ENCODE data around the gene SKAP1. TPM values are rescaled to one million over a fixed set of nuclear protein-coding genes. Genes with fewer than 3 reads are reported as not detected.

SKAP1 gene
- total and polyA plus RNA-seq, 5 donors = 0.38 to 0.77 (median 0.54) TPM; not detected in 1

DNA sequence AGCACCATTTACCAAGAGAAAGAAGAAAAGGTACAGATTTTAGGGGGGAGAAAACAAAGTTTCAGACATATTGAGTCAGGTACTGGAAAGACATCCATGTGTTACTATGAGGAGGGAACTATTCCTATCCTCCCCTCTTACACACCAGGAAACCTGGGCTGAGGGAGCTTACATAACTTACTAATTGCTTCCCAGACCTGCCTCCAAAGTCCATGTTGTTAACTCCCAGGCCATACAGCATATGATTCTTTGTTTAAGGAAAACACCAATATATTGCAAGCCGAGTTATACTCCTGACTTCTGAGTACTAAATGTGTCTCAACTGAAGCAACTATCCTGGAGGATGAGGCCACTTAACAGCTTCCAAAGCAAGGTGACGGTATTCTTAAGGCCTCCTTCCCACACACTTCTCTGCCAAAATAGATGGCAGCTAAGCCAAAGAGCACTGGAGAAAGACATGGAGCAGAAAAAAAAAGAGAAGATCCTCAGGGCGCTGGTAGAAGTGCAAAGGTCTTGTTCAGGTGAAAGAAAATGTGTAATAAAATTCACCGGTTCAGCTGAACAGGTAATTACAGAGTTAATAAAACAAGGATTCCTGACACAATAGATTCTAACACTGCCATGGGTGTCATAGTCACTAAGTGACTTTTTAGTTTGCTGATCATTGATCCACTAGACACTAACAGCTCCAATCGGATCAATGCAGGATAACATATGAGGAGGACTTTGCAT is 151.1 kb downstream of the SKAP1 start:
- H3K27me3 ChIP-seq (ENCODE audit: control insufficient read depth, insufficient read depth) = no peaks in the 10 kb centered on the region

DNA sequence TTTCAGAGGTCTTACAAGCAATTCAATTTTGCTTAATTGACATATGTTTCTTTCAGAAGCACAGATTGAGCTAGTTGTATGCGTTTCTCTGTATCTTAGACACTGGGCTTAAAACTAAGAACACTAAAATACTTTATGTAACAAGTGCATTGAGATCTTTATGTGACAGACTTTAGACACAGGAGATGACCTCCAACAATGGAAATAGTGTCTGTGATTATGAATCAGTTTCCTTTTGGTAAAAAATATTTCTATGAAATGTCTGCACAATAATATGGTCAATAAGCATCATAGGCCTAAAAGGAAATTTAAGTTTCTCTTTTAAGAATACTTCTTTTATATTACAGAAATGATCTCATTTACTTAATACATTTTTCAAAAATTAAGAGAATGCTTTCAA is 153.2 kb downstream of the SKAP1 start:
- no peaks in the 10 kb centered on the region for H3K9me3 ChIP-seq (ENCODE audit: control insufficient read depth, low read length)
- intact Hi-C loops (cut with DNase I) = no loop called here
- H3K27ac ChIP-seq (ENCODE audit: low read length) = no peak overlapping the region
- no peak overlapping the region for H3K4me3 ChIP-seq (ENCODE audit: low read length)
- no peaks in the 10 kb centered on the region for H3K27me3 ChIP-seq (ENCODE audit: control insufficient read depth, insufficient read depth)
- ATAC-seq (no peak), DNase-seq (no peak)
- H3K4me1 ChIP-seq (ENCODE audit: control insufficient read depth, insufficient read depth, low read length) = no peaks in the 10 kb centered on the region
- 85% methylated on average over 1 of the region's 1 CpG for whole genome bisulfite sequencing

More for the DNA sequence above, 151.1 kb downstream of the SKAP1 start:
- H3K4me1 ChIP-seq (ENCODE audit: control insufficient read depth, insufficient read depth, low read length) = no peaks in the 10 kb centered on the region
- no peak overlapping the region for H3K27ac ChIP-seq (ENCODE audit: low read length)
- H3K4me3 ChIP-seq (ENCODE audit: low read length) = no peak overlapping the region
- intact Hi-C loops (cut with DNase I) = no loop called here
- ATAC-seq (no peak), DNase-seq (no peak)
- no peaks in the 10 kb centered on the region for H3K9me3 ChIP-seq (ENCODE audit: control insufficient read depth, low read length)
- WGBS = 93% methylated on average over 5 of the region's 5 CpGs

DNA sequence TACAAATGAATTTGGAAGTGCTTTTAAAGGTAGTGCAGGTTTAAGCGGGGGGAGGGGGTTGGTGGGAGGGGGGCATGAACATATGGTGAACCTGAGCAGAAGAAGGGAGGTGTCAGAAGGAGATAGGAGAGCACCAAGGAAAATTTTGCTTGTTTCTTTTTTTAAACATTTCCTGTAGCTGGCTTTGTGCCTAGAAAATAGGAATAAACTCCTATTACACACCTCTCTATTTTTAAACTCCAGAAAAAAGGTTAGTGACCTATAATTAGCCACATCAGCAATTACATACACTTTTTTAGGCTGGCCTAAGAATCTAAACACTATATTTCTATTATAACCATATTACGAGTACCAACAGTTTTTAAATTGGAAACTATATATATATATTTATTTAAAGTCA is 159.1 kb downstream of the SKAP1 start:
- WGBS = 60% methylated on average over 2 of the region's 2 CpGs
- Histone ChIP-seq H3K4me1 (ENCODE audit: control insufficient read depth, insufficient read depth, low read length) (peaks cover 3% of the 10 kb centered on the region), H3K27me3 (ENCODE audit: control insufficient read depth, insufficient read depth) (no peaks in the 10 kb centered on the region), H3K4me3 (ENCODE audit: low read length) (no peak overlapping the region), H3K27ac (ENCODE audit: low read length) (no peak overlapping the region), H3K9me3 (ENCODE audit: control insufficient read depth, low read length) (no peaks in the 10 kb centered on the region)
- DNase-seq (no peak), ATAC-seq (no peak)
- intact Hi-C loops (cut with DNase I) = no loop called here

DNA sequence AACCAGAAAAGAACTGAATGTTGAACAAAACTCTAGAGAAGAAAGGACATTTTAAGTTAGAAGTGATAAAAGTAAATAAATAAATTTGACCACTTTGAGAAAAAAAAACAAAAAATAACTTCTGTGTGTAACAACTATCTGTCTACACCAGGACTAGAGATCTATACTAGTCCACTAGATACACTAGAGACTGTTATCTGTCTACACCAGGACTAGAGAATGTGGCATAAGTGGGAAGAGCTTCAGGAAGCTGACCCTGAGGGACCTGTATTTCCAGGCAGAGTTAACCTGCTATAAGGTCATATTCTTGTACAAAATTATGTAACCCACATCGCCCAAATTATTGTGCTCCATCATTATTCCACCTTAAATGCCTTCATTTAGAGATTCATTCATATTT is 160.8 kb downstream of the SKAP1 start:
- 79% methylated on average over 1 of the region's 1 CpG for whole genome bisulfite sequencing
- H3K4me3 ChIP-seq (ENCODE audit: low read length) = no peak overlapping the region
- intact Hi-C loops (cut with DNase I) = loop anchor here in 1 of 4 donors (10.0 kb wide), 1 partner anchor 56 kb away; no protein-coding TSS in a partner anchor
- peaks cover 3% of the 10 kb centered on the region for H3K4me1 ChIP-seq (ENCODE audit: control insufficient read depth, insufficient read depth, low read length)
- no peaks in the 10 kb centered on the region for H3K27me3 ChIP-seq (ENCODE audit: control insufficient read depth, insufficient read depth)
- H3K9me3 ChIP-seq (ENCODE audit: control insufficient read depth, low read length) = no peaks in the 10 kb centered on the region
- ATAC-seq = no peak
- no peak overlapping the region for H3K27ac ChIP-seq (ENCODE audit: low read length)
- DNase-seq = no peak

DNA sequence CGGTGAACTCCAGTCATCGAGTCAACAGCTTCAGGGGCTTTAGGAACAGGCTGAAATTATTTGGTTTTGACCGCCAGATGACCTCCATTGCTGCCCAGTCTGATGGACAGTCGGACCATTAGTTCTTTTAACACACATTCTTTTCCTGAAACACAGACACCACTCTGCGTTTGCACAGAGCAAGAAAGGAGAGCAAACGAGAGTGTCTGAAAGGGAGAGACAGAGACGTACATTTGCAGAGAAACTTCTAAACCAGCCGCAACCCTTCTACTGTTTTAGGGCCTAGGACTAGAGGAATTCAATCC is 166.3 kb downstream of the SKAP1 start:
- Histone ChIP-seq H3K27me3 (ENCODE audit: control insufficient read depth, insufficient read depth) (no peaks in the 10 kb centered on the region), H3K4me1 (ENCODE audit: control insufficient read depth, insufficient read depth, low read length) (no peaks in the 10 kb centered on the region), H3K27ac (ENCODE audit: low read length) (no peak overlapping the region), H3K9me3 (ENCODE audit: control insufficient read depth, low read length) (no peaks in the 10 kb centered on the region), H3K4me3 (ENCODE audit: low read length) (no peak overlapping the region)
- WGBS = 84% methylated on average over 8 of the region's 8 CpGs
- ATAC-seq (no peak), DNase-seq (no peak)
- intact Hi-C loops (cut with DNase I) = loop anchor here in 1 of 4 donors (10.0 kb wide), 1 partner anchor 61 kb away; no protein-coding TSS in a partner anchor

DNA sequence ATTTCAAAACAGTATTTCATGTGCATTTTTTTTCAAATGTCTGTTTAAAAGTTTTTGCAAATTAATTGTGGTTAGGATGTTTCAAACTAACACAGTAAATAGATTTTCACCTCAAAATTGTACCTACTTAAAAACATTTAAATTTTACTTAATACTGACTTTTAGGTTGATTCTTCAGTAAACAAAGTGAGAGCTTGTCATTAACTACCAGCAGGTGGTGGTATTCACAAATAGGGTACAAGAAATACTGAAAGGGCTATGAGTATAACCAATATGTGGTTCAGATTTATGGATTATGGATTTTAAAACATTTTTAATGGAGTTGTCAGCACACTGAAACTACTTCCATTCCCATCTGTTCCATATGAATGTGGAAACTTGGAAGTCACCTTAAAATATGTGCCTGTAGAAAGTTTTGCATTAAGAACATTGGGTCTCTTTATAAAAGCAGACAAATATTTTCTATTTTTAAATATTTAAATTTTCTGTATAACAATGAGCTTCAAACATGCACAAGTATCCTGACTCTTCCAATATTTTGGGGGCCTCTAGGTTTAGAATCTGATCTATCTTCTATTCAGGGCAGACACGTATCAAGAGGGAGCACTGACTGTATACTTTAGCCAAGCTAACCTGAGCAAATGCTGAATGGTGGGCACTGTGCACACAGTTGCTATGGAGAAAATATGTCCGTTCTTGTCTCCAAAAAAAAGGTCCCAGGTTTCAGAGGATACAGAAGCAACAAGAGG is 166.9 kb downstream of the SKAP1 start:
- Histone ChIP-seq H3K4me1 (ENCODE audit: control insufficient read depth, insufficient read depth, low read length) (no peaks in the 10 kb centered on the region), H3K27ac (ENCODE audit: low read length) (no peak overlapping the region), H3K27me3 (ENCODE audit: control insufficient read depth, insufficient read depth) (no peaks in the 10 kb centered on the region), H3K9me3 (ENCODE audit: control insufficient read depth, low read length) (no peaks in the 10 kb centered on the region), H3K4me3 (ENCODE audit: low read length) (no peak overlapping the region)
- intact Hi-C loops (cut with DNase I) = loop anchor here in 1 of 4 donors (10.0 kb wide), 1 partner anchor 62 kb away; no protein-coding TSS in a partner anchor
- no peak for ATAC-seq
- WGBS = 54% methylated on average over 2 of the region's 2 CpGs
- DNase-seq = no peak

DNA sequence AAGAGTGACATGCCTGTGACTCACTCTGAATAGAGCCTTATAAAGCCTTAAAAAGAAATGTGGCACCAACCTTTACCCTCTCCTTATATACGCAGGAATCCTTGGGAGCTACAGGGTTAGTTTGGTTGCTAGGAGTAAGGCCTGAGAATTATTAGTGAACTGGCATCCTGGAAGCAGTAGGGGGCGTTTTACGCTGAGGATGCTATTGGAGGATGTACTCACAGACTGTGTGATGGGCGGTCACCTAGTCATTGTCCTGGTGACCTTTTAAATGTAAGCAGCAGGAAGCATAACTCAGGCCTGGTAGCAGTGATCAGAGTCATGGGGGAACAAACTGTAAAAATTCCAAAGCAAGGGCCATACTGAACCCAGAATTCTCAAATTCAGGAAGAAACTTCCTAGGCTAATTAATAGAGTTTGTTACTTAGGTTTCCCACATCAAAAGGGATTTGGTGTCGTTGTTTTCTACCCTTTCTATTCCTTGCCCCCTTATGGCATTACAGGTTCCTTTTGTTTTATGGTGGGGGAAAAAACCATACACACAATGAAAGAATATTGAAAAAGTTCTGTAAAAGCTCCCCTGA is 168.6 kb downstream of the SKAP1 start:
- no peaks in the 10 kb centered on the region for H3K27me3 ChIP-seq (ENCODE audit: control insufficient read depth, insufficient read depth)
- H3K4me3 ChIP-seq (ENCODE audit: low read length) = no peak overlapping the region
- no peaks in the 10 kb centered on the region for H3K4me1 ChIP-seq (ENCODE audit: control insufficient read depth, insufficient read depth, low read length)
- ATAC-seq = peak in 1 of 2 donors; percentile 20
- WGBS = 51% methylated on average over 5 of the region's 5 CpGs
- no peak for DNase-seq
- no peaks in the 10 kb centered on the region for H3K9me3 ChIP-seq (ENCODE audit: control insufficient read depth, low read length)
- intact Hi-C loops (cut with DNase I) = loop anchor here in 1 of 4 donors (10.0 kb wide), 1 partner anchor 63 kb away; no protein-coding TSS in a partner anchor
- H3K27ac ChIP-seq (ENCODE audit: low read length) = no peak overlapping the region

DNA sequence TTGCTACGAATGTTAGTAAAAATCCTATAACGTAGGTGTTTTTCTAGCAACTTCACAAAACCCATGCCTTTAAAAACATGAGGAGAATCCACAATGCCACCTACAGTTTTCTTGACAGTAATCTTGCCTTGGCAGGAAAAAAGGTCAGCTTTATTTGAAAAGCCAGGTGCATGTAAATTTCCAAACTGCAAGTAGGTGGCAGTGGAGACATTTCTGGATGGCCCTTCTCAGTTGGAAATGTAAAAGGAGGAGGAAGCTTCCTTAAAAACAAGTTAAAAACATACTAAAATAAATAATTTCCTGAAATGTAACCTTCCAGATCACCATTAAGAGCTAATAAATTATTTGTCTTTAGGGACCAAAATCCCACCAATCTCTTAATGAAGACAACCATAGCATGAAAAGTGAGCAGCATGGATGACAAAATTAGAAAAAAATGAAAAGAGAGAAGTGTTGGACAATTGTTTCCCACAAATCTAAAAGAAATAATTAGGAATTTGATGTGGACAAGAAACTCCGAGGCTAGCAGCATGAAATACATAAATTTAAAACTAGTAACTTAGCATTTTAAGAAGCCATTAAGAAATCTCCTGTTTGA is 170.2 kb downstream of the SKAP1 start:
- H3K4me3 ChIP-seq (ENCODE audit: low read length) = no peak overlapping the region
- H3K9me3 ChIP-seq (ENCODE audit: control insufficient read depth, low read length) = no peaks in the 10 kb centered on the region
- 49% methylated on average over 3 of the region's 3 CpGs for WGBS
- no peaks in the 10 kb centered on the region for H3K27me3 ChIP-seq (ENCODE audit: control insufficient read depth, insufficient read depth)
- intact Hi-C loops (cut with DNase I) = loop anchor here in 1 of 4 donors (10.0 kb wide), 1 partner anchor 65 kb away; no protein-coding TSS in a partner anchor
- DNase-seq (no peak), ATAC-seq (no peak)
- no peaks in the 10 kb centered on the region for H3K4me1 ChIP-seq (ENCODE audit: control insufficient read depth, insufficient read depth, low read length)
- H3K27ac ChIP-seq (ENCODE audit: low read length) = no peak overlapping the region

DNA sequence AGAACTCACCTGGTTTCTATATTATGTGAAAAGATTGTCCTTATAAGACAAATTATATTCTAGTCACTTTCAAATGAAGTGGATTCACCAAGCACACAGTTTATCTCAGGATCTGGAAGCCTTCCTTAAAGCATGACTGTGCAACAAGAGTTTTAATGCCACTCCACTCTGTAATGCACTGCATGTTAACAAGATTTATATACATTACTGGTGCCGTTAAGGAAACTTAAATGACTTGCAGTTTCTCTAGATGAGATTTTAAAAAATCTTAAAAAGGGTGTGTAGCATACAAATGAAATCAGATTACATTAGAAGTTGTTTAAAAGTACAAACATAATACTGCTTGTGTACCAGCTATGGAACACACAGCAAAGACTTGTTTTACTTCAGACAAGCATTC is 171.7 kb downstream of the SKAP1 start:
- intact Hi-C loops (cut with DNase I) = no loop called here
- Histone ChIP-seq H3K27me3 (ENCODE audit: control insufficient read depth, insufficient read depth) (no peaks in the 10 kb centered on the region), H3K4me3 (ENCODE audit: low read length) (no peak overlapping the region), H3K27ac (ENCODE audit: low read length) (no peak overlapping the region), H3K9me3 (ENCODE audit: control insufficient read depth, low read length) (no peaks in the 10 kb centered on the region), H3K4me1 (ENCODE audit: control insufficient read depth, insufficient read depth, low read length) (no peaks in the 10 kb centered on the region)
- 75% methylated on average over 1 of the region's 1 CpG for WGBS
- no peak for ATAC-seq
- DNase-seq = no peak

DNA sequence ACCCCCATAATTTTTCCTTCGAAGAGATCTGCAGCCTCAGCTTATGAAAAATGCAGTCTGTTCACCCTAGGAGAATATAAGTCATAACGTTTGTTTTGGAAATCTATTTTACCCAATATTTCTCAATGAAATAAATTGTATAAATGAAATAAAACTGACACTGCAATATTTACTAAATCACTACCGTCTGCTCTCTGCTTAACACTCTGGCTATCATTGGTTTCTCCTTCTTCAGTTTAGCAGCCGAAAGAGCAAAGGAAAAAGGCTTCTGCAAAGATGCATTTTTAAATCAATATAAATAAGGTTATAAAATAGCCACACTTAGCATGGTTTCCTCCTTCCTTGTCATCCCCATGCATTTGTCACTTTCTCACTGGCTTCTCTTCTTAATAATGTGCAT is 174.3 kb downstream of the SKAP1 start:
- Histone ChIP-seq H3K4me3 (ENCODE audit: low read length) (no peak overlapping the region), H3K27ac (ENCODE audit: low read length) (no peak overlapping the region), H3K9me3 (ENCODE audit: control insufficient read depth, low read length) (no peaks in the 10 kb centered on the region), H3K4me1 (ENCODE audit: control insufficient read depth, insufficient read depth, low read length) (no peaks in the 10 kb centered on the region), H3K27me3 (ENCODE audit: control insufficient read depth, insufficient read depth) (no peaks in the 10 kb centered on the region)
- 78% methylated on average over 4 of the region's 4 CpGs for WGBS
- intact Hi-C loops (cut with DNase I) = no loop called here
- no peak for ATAC-seq
- DNase-seq = no peak

DNA sequence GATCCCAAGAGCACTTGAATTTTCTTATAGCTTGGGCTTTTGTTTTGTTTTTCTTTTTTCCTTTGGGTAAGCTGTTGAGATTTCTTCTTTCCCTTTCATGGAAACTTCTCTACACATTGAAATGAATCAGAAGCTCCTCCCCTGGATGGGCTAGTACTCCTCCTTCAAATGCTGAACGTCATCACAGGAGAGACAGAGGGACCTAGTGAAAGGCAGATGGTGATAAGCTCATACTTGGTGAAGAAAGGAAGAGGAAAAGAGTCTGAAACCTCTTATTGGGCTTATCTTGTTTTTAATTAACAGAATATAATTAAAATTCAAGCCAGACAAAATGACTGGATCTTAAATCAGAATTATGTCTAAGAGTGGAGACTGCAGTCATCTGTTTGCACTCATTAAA is 175.1 kb downstream of the SKAP1 start:
- intact Hi-C loops (cut with DNase I) = no loop called here

More for the DNA sequence above, 175.1 kb downstream of the SKAP1 start:
- Histone ChIP-seq H3K4me3 (ENCODE audit: low read length) (no peak overlapping the region), H3K27ac (ENCODE audit: low read length) (no peak overlapping the region), H3K9me3 (ENCODE audit: control insufficient read depth, low read length) (no peaks in the 10 kb centered on the region), H3K27me3 (ENCODE audit: control insufficient read depth, insufficient read depth) (no peaks in the 10 kb centered on the region), H3K4me1 (ENCODE audit: control insufficient read depth, insufficient read depth, low read length) (no peaks in the 10 kb centered on the region)
- 20% methylated on average over 1 of the region's 1 CpG for WGBS
- DNase-seq (no peak), ATAC-seq (no peak)
